Middle frontal gyrus (tissue), 1 donor: ENCODE measurements around the gene DUSP15.

Source experiments
- DNase-seq: peaks from one replicate; pipeline ENCODE4 v3.0.0-alpha.2; 2015; ENCODE audit warnings: low spot score; ENCODE audit errors: extremely low spot score

DUSP15 gene

DNA sequence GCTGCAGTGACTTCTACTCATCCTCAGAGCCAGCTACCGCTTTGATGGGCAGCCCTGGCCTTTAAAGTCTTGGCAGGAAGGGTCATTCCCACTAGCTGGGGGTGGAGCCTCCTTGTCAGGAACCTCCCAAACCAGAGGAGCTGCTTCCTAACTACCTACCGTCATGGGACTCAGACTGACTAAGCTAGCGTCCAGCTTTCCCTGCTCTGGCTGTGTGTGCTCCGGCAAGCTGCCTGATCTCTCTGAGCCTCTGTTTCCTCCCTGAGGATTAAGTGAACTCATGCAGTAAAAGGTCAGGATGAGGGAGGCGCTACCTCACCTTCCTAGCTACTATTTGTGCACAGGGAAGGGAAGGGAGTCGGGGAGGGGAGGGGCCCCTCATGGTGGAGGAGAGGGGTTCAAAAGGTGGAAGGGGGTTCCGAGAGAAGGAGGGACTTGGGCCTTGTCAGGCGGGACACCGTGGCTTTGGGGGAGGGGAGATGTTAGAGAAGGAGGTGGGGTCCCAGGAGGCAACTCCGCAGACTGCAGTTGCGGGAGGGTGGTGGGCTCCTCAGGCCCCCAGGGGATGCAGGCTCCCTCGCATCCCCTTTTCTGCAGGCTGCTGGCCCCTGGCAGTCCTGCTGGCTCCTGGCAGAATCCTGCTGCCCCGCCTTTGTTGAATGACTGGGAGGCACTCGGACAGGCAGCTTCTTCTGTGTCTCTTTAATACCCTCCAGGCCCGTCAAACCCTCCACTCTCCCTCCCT is 9.8 kb downstream of the DUSP15 start:
- no peak for DNase-seq

DNA sequence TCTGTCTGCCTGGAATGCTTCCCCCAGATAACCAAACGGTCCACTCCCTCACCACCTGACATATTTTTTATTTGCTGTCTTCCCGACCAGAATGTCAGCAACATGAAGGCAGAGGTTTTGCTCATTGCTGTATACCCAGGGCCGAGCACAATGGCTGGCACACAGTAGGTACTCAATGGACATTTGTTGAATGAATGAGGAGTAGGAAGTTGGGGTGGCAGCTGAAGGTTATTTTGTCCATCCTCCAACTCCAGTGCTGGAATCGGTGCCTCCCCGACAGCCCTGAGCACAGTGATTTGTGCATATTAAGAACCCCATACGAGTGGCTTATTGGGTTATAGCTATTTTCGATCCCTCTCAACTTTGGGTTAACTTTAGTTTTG is 10.3 kb downstream of the DUSP15 start:
- DNase-seq = no peak

DNA sequence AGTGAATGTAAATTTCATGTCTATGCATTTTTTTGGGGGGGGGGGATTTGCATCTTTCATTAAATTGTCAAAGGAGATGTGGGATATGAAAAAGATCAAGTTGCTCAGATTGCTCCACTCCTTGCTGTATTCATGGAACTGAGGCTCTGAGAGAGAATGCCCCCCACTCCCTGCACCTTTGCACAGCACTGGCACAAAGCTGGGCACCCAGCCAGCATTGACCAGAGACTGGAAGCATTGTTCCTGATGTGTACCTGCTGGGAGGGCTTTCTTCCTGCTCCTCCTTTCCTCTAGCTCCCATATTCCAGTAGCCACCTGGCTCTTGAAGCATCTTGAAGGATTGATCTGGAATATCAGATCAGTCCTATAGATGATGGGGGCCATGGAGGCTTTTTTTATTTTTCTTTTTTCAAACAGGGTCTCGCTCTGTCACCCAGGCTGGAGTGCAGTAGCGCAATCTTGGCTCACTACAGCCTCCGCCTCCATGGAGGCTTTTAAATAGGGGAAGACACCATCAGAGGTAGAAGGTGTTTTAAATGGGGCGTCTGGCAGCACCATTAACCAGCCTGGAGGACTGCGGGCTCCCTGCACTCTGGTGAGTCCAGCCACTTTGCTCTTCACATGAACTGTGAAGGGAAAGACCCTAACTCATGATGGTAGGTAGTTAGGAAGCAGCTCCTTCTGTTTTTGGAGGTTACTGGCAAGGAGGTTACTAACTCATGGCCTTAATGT is 10.9 kb downstream of the DUSP15 start:
- no peak for DNase-seq

DNA sequence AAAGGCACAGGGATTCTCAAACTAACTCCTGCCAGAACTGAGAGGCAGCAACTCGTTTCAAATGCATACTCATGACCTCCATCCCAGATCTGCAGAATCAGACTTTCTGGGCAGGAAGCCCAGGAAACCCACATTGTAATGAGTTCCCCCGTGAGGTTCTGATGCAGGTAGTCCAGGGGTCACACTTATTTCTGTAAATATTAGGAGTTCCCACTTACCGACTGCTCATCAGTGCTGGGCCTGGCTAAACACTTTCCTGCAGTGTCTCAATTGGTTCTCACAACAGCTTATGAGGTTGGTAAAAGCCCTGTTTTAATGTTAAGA is 11.6 kb downstream of the DUSP15 start:
- no peak for DNase-seq

GRCh38 chr20:31857861-31858759 is 12.2 kb downstream of the DUSP15 start:
- DNase-seq = no peak

GRCh38 chr20:31856516-31856915 is 13.8 kb downstream of the DUSP15 start:
- no peak for DNase-seq

- DNase-seq = no peak
Measured at GRCh38 chr20:31853481-31853880, 16.8 kb downstream of the DUSP15 start.

- no peak for DNase-seq
Measured at GRCh38 chr20:31851240-31851955, 18.9 kb downstream of the DUSP15 start.

GRCh38 chr20:31849306-31849930 is 20.9 kb downstream of the DUSP15 start:
- DNase-seq = no peak

DNA sequence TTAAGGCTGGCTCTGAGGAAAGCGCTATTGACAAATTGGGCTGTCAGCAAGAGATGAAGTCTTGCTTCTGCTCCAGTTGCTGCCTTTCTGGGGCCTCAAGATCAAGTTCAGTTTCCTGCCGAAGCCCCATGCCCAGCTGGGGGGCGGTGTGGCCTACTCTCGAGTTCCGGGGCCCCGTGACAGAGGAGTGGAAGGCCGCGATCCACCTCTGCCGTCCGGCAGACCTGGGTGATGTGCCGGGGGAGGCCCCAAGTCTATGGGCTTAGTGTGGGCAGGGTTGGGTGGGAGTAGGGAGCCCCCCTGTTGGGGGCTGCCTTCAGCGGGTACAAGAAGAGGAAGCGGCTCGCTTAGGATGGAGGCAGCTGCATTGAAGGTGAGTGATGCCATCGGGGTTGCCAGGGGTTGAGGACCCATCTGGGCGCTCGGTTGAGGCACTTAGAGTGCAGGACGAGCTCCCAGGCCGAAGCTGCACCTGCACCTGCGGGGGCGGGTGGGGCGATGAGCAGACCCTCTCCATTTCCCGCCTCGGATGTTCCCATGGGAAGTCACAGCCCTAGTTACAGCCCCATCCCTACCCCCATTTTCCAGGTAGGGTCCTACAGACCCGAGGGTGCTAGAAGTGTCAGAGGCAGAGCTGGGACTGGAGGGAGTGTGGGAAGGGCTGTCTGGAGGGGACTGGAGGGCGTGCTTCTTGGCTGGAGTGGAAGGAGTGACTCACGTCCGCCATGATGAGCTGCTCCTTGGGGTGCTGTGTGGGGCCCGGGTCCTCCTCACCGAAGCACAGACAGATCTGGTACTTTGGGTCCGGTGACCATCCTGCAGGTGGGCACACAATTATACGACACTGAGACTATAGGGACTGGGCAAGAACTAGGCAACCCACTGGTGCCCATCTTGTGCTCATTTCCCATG is 22.0 kb downstream of the DUSP15 start:
- no peak for DNase-seq

DNA sequence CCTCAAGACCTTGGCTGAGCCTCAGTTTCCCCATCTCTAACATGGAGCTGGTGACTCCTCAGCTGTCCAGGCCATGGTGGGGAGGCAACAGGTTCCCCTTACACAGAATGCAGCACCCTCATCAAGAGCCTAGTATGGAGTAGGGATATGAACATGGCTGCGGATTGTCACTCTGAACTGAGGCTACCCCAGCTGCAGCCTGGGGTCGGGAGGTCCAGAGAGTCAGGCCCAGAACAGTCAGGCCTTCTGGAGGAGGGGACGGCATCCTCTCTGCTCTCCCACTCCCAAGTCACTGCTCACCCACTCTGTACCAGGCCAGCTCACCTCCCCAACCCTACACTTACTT is 23.6 kb downstream of the DUSP15 start:
- DNase-seq = no peak

DNA sequence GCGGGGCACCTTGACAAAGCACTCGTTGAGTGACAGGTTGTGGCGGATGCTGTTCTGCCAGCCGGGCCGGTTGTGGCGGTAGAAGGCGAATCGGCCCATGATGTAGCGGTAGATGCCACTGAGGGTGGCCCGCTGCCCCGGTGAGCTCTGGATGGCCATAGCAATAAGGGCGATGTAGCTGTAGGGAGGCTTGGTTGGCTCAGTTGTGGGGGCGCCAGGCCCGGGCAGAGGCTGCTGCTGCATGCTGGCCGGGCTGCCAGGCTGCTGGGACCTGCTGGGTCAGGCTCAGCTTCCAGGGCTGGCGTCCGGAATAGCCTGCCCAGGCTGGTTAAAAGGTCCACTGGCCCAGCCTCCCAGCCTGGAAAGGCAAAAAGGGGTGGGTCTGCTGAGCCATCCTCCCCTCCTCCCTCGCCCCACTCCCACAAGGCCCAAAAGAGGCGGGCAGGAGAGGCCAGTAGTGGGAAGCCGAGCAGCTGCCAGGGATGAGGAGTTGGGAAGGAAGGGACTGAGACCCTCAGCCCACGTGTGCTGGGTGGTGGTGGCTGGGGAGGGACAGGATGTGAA is 24.9 kb downstream of the DUSP15 start, which contains the start of gene FOXS1:
Gene FOXS1, minus strand, starts transcription at position 305 of the 564 bp plus-strand sequence. Its CDS starts 62 bp downstream, at position 243.
- DNase-seq = no peak

DNA sequence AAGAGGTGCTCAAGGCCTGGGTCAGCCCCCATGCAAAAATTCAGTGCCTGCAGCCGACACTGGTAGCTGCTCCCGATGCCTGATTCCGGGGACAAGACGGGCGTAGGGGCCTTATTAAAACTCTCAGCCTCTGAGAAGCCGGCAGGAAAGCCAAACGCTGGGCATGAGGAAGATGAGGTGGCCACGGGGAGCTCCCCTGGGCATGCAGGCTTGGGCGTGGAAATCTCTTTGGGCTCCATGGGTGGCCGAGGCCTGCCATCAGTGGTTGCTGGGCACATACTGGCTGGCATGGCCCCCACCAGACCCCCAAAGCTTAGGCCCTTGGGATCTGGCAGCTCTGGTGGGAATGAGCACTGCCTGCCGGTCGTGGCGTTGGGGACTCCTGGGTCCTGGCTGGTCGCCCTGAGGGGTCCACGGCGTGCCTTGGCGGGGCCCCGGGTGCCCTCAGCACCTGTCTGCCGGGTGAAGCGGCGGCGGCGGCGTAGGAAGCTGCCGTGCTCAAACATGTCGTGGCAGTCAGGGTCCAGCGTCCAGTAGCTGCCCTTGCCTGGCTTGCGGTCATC is 25.5 kb downstream of the DUSP15 start:
- DNase-seq = no peak

DNA sequence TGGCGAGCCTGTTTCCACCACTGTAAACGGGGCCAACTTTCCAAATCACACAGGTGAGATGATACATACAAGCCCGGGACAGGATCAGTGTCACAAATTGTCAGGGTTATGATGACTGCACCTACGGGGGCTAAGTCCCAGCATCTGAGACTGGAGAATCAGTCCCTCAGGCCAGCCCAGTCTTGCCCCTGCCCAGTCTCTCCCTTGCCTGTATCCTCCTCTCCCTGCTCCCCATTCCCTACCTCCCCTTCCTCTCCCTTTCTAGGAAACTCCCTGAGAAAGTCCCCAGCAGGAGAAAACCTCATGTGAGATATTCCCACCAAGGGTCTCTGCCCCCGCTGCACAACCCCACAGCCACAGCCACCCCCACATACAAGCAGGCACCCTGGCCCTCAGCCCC is 26.4 kb downstream of the DUSP15 start:
- no peak for DNase-seq

- no peak for DNase-seq
Measured at GRCh38 chr20:31843288-31843687, 27.0 kb downstream of the DUSP15 start.

DNA sequence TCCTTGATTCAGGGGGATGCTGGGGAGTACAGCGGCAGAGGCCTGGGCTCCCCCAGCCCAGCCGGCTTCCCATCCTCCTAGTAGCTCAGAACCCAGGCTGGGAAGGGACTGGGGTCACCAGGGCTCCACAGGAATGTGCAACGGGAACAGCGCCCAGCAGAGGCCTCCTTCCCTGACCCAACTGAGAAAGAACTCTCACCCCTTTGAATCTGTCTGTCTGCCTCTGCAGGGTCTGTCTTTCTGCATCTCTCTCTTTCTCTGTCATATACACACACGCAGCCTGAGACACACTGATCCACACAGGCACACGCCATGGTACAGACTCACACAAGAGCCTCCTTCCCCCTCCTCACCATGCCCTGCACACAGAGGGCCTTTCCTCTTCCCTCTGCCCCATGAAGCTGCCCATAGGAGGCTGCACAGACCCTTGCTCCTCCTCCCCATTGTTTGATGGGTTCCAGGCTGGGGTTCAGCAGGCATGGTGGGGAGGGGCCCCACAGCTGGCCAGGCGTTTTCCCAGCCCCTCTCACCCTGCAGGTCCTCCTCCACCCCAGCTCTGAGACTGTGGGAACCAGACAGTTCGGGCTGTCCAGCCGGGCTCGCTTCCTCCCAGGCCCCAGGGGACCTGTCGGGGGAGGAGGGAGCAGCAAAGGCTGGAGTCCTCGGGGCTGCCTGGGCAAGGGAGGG is 27.7 kb downstream of the DUSP15 start:
- no peak for DNase-seq

DNA sequence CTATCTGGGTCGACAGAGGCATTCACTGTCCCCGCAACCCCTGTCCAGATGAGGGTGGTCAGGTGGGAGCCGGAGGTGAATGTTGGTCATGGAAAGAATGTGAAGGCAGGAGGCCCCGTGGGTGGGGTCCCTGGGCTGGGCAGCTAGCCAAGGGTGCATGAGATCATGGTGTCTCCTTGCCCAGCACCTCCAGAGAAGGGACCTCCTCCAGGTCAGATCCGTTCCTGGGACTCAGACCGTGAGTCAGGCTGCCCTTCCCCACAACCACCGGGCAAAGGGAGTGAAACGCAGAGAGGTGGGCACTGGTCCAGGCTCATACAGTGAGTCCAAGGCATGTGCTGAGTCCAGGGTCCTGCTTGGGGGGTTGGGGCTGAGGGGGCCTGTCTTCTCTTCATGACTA is 28.4 kb downstream of the DUSP15 start:
- no peak for DNase-seq

GRCh38 chr20:31840906-31841816 is 29.2 kb downstream of the DUSP15 start:
- no peak for DNase-seq
